ENCODE results near the gene OR4E2. TPM values are rescaled to one million over a fixed set of nuclear protein-coding genes. Genes with fewer than 3 reads are reported as not detected.

OR4E2 gene
- total and polyA plus RNA-seq, 2 experiments from 2014 or later = not detected

- TF ChIP-seq ZNF462 (CRISPR knock-in tag; IDR thresholded peaks at IDR 0.05) (no peak), EZH2phosphoT487 (IDR thresholded peaks at IDR 0.05; ENCODE audit: unreplicated experiment) (no peak), ZNF114 (CRISPR knock-in tag; IDR thresholded peaks at IDR 0.05) (no peak)
These were observed 17.7 kb downstream of the OR4E2 start (continued) for GRCh38 chr14:21671371-21671770.

- H3K4me1 Mint-ChIP-seq = no peaks in the 10 kb centered on the region
- Histone ChIP-seq H3K27ac (ENCODE audit: low read depth) (no peak overlapping the region), H3K4me2 (no peak overlapping the region), H2AFZ (peak overlapping the region; percentile 21; the same call in 1 of the 2 replicates), H3K36me3 (ENCODE audit: insufficient read depth) (no peaks in the 10 kb centered on the region), H3K4me1 (ENCODE audit: insufficient read depth) (no peaks in the 10 kb centered on the region), H3K79me2 (replicated peaks; ENCODE audit: insufficient read depth) (no peaks in the 10 kb centered on the region), H4K20me1 (replicated peaks; ENCODE audit: insufficient read depth) (no peaks in the 10 kb centered on the region), H3F3A (replicated peaks; ENCODE audit: low read depth) (no peaks in the 10 kb centered on the region), H3K9me2 (ENCODE audit: insufficient read depth) (no peaks in the 10 kb centered on the region), H3K27me3 (ENCODE audit: insufficient read depth) (no peaks in the 10 kb centered on the region), H3K4me3 (no peak overlapping the region)
- no peak overlapping the region for H3K4me3 Mint-ChIP-seq
- no peak overlapping the region for H3K27ac Mint-ChIP-seq
- H3K9me3 Mint-ChIP-seq = no peaks in the 10 kb centered on the region
- no peak for DNase-seq (ENCODE audit: low spot score)
- ATAC-seq = no peak
- peaks cover 3% of the 10 kb centered on the region for H3K27me3 Mint-ChIP-seq (ENCODE audit: insufficient read depth, low read depth, poor library complexity)
- no peaks in the 10 kb centered on the region for H3K36me3 Mint-ChIP-seq (ENCODE audit: low read depth)
- TF ChIP-seq REST (IDR thresholded peaks at IDR 0.05; ENCODE audit: unreplicated experiment) (no peak), NANOG (IDR thresholded peaks at IDR 0.05; ENCODE audit: borderline replicate concordance) (no peak), CREB1 (CRISPR knock-in tag; IDR thresholded peaks at IDR 0.05; ENCODE audit: low read depth) (no peak), ETS1 (IDR thresholded peaks at IDR 0.05) (no peak), POLR2AphosphoS5 (IDR thresholded peaks at IDR 0.05; ENCODE audit: low read depth) (no peak), EZH2phosphoT487 (IDR thresholded peaks at IDR 0.05; ENCODE audit: unreplicated experiment) (no peak), STAT1 (IDR thresholded peaks at IDR 0.05; ENCODE audit: unreplicated experiment) (no peak), EZH2 (IDR thresholded peaks at IDR 0.05; ENCODE audit: low read depth, unreplicated experiment) (no peak), JUNB (IDR thresholded peaks at IDR 0.05; ENCODE audit: unreplicated experiment) (no peak), CTCF (conservative IDR thresholded peaks at IDR 0.05; ENCODE audit: low read depth in 2 of 2) (no peak), ZNF114 (CRISPR knock-in tag; IDR thresholded peaks at IDR 0.05) (no peak), ZNF331 (CRISPR knock-in tag; IDR thresholded peaks at IDR 0.05; ENCODE audit: low read depth) (no peak)
These were observed 18.5 kb downstream of the OR4E2 start for GRCh38 chr14:21672116-21672515.

Measured in GM23338 (cell line).